K562 (cell line): Measurements from ENCODE around the gene HMX2. TPM values are rescaled to one million over a fixed set of nuclear protein-coding genes. Genes with fewer than 3 reads are reported as not detected.

Experiments
- CCNT2 ChIP-seq: IDR thresholded peaks from 2 replicates; pipeline ENCODE4 v1.6.1; 2011; ENCODE audit warnings: borderline replicate concordance, low read depth, mild to moderate bottlenecking, moderate library complexity, mixed read lengths, low read length; ENCODE audit not compliant: insufficient read length; ENCODE audit errors: extremely low read depth
- DDX20 ChIP-seq: fragments of 450-650 bp; IDR thresholded peaks from 2 replicates; pipeline ENCODE4 v1.6.1; 2016; ENCODE audit warnings: missing genetic modification characterization, low read depth, mild to moderate bottlenecking, missing compliant biosample characterization, moderate library complexity
- MTA1 ChIP-seq: fragments of 450-650 bp; IDR thresholded peaks from 2 replicates; pipeline ENCODE4 v1.6.1; 2017; ENCODE audit warnings: borderline replicate concordance
- MXI1 ChIP-seq: IDR thresholded peaks from 2 replicates; pipeline ENCODE4 v1.6.1; 2011; ENCODE audit warnings: low read depth, mild to moderate bottlenecking, improper control_type of control experiment, low read length
- PHF21A ChIP-seq: fragments of 450-650 bp; IDR thresholded peaks from 2 replicates; pipeline ENCODE4 v1.6.1; 2017; ENCODE audit warnings: low read depth, borderline replicate concordance
- POLR2B ChIP-seq: fragments of 450-650 bp; IDR thresholded peaks from 2 replicates; pipeline ENCODE4 v1.6.1; 2018; ENCODE audit warnings: low read depth; ENCODE audit not compliant: partially characterized antibody
- SAP30 ChIP-seq: fragments of 200-600 bp; sonication (generic); IDR thresholded peaks from 2 replicates; pipeline ENCODE4 v1.6.1; 2012; ENCODE audit warnings: borderline replicate concordance, low read depth, mild to moderate bottlenecking, moderate library complexity, low read length, control low read depth, inconsistent platforms; ENCODE audit not compliant: insufficient read depth, poor library complexity, severe bottlenecking
- SPI1 ChIP-seq: IDR thresholded peaks from 2 replicates; pipeline ENCODE4 v1.6.1; 2011; ENCODE audit warnings: low read depth, low read length, control low read depth, borderline replicate concordance
- TAF7 ChIP-seq: fragments of 450-650 bp; IDR thresholded peaks from 2 replicates; pipeline ENCODE4 v1.6.1; 2016; ENCODE audit warnings: missing genetic modification characterization, missing compliant biosample characterization
- ZBTB17 ChIP-seq: fragments of 450-650 bp; formaldehyde crosslinking; IDR thresholded peaks from 2 replicates; pipeline ENCODE4 v1.4.0; 2020; ENCODE audit warnings: mild to moderate bottlenecking
- ZNF165 ChIP-seq: fragments of 250-450 bp; sonication (Bioruptor Pico); IDR thresholded peaks from 2 replicates; pipeline ENCODE4 v1.4.0; 2020; ENCODE audit warnings: borderline replicate concordance
- polyA plus RNA-seq, 8 experiments: library from polyadenylated mRNA; depleted of rRNA in 4 of 8; stranded (reverse) in 5 of 8; unstranded in 3 of 8; fragments of >200 nt; fragmentation: Nextera tagmentation in 2 of 8; fragmentation: Illumina TruSeq in 1 of 8; extraction: Ambion mirVana in 2 of 8; extraction: Trizol in 1 of 8; gene quantifications; 2 replicates each; pipeline versions ENCODE4 v1.2.1 to v1.2.3, GENCODE V29; 2011 to 2014; ENCODE audit warnings: inconsistent platforms in 1 of 8, missing spikeins in 1 of 8
- total RNA-seq, 7 experiments: library from RNA; depleted of rRNA in 6 of 7; stranded (reverse); fragments of >200 nt in 6 of 7; fragmentation: Illumina TruSeq in 2 of 7; extraction: Trizol in 2 of 7; gene quantifications; 2 replicates each; pipeline versions ENCODE4 v1.2.1 to v1.2.3, GENCODE V29; 2011 to 2021; ENCODE audit warnings: low replicate concordance in 1 of 7
- TF ChIP-seq, protein P1 (sequence below), 2 experiments: fragments of 450-650 bp in 1 of 2; sonication (generic) in 1 of 2; formaldehyde crosslinking; conservative IDR thresholded peaks; 2 replicates each; pipeline versions ENCODE4 v1.4.0 to v1.8.1; 2020 to 2022; ENCODE audit warnings: mild to moderate bottlenecking in 1 of 2, missing genetic modification reagents in 1 of 2
- TF ChIP-seq, protein P2 (sequence below): sonication (generic); formaldehyde crosslinking; IDR thresholded peaks from 2 replicates; pipeline ENCODE4 v1.8.1; 2023; ENCODE audit warnings: mild to moderate bottlenecking, missing genetic modification reagents, moderate library complexity
- TF ChIP-seq, protein P3 (sequence below): fragments of 450-650 bp; IDR thresholded peaks from 2 replicates; pipeline ENCODE4 v1.6.1; 2016; ENCODE audit warnings: mild to moderate bottlenecking, moderate library complexity

The HMX2 gene
- total and polyA plus RNA-seq, 9 of the 15 experiments (the other 6 are each of a cell fraction or from before 2014, with no cell fraction given): 0.07 to 0.58 (median 0.09) TPM; not detected in 2

DNA sequence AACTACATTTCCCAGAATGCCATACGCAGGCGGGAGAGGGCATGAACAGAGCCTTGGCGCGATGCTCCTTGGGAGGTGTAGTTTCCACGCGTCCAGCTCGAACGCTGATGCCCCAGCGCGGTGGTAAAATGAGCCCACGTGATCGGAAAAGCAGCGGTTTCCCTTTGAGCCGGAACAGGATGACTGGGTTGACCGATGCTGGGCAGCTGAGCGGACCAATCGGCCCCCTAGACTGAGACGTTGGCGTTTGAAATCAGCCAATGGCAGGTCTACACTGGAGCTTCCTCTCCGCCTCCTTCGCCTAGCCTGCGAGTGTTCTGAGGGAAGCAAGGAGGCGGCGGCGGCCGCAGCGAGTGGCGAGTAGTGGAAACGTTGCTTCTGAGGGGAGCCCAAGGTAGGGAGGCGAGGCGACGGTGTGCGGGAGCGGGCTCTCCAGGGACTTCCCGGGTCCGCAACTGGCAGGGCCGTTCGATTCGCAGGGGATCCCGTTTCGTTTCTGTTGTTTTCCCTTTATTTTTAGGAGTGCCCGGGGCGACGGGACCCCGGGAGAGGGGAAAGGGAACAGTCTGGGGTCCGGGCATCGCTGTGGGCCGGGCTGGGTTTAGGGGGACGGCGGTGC, 6.3 kb downstream of the HMX2 start, which contains the start of gene BUB3 (continued):
- TF ChIP-seq ZNF165 (CRISPR knock-in tag) (no peak), SPI1 (peak; percentile 34; the same call in 1 of the 2 replicates), CCNT2 (no peak), TAF7 (peak; percentile 55; the same call in 1 of the 2 replicates), SAP30 (no peak), POLR2B (peak; percentile 89), MXI1 (no peak), DDX20 (tag) (no peak), ZBTB17 (CRISPR knock-in tag) (no peak), MTA1 (no peak), PHF21A (no peak)
- TF ChIP-seq, protein P1, sequence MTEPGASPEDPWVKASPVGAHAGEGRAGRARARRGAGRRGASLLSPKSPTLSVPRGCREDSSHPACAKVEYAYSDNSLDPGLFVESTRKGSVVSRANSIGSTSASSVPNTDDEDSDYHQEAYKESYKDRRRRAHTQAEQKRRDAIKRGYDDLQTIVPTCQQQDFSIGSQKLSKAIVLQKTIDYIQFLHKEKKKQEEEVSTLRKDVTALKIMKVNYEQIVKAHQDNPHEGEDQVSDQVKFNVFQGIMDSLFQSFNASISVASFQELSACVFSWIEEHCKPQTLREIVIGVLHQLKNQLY (CRISPR knock-in tag; conservative IDR thresholded peaks at IDR 0.05): no peak
- TF ChIP-seq, protein P2, sequence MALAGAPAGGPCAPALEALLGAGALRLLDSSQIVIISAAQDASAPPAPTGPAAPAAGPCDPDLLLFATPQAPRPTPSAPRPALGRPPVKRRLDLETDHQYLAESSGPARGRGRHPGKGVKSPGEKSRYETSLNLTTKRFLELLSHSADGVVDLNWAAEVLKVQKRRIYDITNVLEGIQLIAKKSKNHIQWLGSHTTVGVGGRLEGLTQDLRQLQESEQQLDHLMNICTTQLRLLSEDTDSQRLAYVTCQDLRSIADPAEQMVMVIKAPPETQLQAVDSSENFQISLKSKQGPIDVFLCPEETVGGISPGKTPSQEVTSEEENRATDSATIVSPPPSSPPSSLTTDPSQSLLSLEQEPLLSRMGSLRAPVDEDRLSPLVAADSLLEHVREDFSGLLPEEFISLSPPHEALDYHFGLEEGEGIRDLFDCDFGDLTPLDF (CRISPR knock-in tag): no peak
- TF ChIP-seq, protein P3, sequence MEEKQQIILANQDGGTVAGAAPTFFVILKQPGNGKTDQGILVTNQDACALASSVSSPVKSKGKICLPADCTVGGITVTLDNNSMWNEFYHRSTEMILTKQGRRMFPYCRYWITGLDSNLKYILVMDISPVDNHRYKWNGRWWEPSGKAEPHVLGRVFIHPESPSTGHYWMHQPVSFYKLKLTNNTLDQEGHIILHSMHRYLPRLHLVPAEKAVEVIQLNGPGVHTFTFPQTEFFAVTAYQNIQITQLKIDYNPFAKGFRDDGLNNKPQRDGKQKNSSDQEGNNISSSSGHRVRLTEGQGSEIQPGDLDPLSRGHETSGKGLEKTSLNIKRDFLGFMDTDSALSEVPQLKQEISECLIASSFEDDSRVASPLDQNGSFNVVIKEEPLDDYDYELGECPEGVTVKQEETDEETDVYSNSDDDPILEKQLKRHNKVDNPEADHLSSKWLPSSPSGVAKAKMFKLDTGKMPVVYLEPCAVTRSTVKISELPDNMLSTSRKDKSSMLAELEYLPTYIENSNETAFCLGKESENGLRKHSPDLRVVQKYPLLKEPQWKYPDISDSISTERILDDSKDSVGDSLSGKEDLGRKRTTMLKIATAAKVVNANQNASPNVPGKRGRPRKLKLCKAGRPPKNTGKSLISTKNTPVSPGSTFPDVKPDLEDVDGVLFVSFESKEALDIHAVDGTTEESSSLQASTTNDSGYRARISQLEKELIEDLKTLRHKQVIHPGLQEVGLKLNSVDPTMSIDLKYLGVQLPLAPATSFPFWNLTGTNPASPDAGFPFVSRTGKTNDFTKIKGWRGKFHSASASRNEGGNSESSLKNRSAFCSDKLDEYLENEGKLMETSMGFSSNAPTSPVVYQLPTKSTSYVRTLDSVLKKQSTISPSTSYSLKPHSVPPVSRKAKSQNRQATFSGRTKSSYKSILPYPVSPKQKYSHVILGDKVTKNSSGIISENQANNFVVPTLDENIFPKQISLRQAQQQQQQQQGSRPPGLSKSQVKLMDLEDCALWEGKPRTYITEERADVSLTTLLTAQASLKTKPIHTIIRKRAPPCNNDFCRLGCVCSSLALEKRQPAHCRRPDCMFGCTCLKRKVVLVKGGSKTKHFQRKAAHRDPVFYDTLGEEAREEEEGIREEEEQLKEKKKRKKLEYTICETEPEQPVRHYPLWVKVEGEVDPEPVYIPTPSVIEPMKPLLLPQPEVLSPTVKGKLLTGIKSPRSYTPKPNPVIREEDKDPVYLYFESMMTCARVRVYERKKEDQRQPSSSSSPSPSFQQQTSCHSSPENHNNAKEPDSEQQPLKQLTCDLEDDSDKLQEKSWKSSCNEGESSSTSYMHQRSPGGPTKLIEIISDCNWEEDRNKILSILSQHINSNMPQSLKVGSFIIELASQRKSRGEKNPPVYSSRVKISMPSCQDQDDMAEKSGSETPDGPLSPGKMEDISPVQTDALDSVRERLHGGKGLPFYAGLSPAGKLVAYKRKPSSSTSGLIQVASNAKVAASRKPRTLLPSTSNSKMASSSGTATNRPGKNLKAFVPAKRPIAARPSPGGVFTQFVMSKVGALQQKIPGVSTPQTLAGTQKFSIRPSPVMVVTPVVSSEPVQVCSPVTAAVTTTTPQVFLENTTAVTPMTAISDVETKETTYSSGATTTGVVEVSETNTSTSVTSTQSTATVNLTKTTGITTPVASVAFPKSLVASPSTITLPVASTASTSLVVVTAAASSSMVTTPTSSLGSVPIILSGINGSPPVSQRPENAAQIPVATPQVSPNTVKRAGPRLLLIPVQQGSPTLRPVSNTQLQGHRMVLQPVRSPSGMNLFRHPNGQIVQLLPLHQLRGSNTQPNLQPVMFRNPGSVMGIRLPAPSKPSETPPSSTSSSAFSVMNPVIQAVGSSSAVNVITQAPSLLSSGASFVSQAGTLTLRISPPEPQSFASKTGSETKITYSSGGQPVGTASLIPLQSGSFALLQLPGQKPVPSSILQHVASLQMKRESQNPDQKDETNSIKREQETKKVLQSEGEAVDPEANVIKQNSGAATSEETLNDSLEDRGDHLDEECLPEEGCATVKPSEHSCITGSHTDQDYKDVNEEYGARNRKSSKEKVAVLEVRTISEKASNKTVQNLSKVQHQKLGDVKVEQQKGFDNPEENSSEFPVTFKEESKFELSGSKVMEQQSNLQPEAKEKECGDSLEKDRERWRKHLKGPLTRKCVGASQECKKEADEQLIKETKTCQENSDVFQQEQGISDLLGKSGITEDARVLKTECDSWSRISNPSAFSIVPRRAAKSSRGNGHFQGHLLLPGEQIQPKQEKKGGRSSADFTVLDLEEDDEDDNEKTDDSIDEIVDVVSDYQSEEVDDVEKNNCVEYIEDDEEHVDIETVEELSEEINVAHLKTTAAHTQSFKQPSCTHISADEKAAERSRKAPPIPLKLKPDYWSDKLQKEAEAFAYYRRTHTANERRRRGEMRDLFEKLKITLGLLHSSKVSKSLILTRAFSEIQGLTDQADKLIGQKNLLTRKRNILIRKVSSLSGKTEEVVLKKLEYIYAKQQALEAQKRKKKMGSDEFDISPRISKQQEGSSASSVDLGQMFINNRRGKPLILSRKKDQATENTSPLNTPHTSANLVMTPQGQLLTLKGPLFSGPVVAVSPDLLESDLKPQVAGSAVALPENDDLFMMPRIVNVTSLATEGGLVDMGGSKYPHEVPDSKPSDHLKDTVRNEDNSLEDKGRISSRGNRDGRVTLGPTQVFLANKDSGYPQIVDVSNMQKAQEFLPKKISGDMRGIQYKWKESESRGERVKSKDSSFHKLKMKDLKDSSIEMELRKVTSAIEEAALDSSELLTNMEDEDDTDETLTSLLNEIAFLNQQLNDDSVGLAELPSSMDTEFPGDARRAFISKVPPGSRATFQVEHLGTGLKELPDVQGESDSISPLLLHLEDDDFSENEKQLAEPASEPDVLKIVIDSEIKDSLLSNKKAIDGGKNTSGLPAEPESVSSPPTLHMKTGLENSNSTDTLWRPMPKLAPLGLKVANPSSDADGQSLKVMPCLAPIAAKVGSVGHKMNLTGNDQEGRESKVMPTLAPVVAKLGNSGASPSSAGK: peak; percentile 33; the same call in 1 of the 2 replicates
